Epithelial cell of esophagus (primary cell): ENCODE measurements around the gene ATP10A.

ENCODE experiments used
- DNase-seq: peaks from one replicate; pipeline ENCODE4 v3.0.0; 2010; ENCODE audit warnings: low read depth
- H3K4me3 ChIP-seq: 2 replicates; pipeline ENCODE4 v1.5.1; 2011; ENCODE audit warnings: mild to moderate bottlenecking, low read length, control low read depth
- TF ChIP-seq, protein P1 (sequence below): IDR thresholded peaks from 2 replicates; pipeline ENCODE4 v1.5.1; 2011; ENCODE audit warnings: low read depth, mild to moderate bottlenecking, low read length, control low read depth, inconsistent platforms; ENCODE audit not compliant: insufficient read depth; ENCODE audit errors: missing control alignments

ATP10A gene

DNA sequence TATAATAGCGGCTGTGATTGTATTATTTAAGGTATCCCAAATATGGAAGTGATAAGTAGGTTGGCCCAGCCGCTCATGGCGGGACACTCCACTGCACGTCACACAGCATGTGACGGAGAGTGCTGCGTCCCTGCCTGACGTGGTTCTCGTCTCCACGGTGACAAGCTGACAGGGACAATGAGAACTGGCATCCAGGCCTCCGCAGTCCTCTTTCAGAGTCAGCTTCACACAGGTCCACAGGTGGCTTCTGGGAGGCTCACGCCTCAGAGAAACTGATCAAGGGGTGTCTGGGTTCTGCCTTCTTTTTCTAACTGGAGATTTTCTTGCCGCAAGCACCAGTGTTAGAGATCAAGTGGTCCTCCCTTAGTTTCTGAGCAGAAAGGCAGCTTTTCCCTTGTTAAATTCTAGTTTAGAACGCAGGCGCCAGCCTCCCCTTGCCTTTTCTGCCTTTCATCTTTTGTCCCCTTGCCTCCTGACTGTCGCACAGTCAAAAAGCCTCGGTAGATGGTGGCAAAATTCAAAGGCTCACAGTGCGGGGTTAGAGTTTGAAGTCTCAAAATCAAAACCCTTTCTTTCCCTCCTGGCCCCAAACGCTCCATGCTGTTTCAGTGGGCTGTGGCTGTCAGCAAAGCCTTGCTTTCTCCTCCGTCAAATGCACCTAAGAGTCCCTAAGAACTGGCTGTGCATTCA, 120.9 kb downstream of the ATP10A start:
- no peak overlapping the region for H3K4me3 ChIP-seq
- DNase-seq, result no peak
- TF ChIP-seq, protein P1, sequence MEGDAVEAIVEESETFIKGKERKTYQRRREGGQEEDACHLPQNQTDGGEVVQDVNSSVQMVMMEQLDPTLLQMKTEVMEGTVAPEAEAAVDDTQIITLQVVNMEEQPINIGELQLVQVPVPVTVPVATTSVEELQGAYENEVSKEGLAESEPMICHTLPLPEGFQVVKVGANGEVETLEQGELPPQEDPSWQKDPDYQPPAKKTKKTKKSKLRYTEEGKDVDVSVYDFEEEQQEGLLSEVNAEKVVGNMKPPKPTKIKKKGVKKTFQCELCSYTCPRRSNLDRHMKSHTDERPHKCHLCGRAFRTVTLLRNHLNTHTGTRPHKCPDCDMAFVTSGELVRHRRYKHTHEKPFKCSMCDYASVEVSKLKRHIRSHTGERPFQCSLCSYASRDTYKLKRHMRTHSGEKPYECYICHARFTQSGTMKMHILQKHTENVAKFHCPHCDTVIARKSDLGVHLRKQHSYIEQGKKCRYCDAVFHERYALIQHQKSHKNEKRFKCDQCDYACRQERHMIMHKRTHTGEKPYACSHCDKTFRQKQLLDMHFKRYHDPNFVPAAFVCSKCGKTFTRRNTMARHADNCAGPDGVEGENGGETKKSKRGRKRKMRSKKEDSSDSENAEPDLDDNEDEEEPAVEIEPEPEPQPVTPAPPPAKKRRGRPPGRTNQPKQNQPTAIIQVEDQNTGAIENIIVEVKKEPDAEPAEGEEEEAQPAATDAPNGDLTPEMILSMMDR, result no peak

DNA sequence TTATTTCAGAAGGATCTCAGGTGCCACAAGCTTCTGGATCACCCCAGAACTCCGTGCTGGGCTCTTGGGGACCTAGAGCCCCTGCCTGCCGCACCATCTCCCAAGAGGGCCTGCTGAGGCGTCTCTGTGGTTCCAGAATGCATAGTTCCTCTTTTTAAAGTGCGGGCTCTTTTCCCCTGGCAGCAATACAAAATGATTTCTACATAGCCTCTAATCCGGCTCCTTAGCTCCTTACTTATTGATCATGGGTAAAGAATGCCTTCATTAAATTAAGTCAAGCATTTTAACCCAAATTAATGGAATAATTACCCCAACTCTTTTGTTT, 121.9 kb downstream of the ATP10A start:
- no peak for DNase-seq
- TF ChIP-seq, protein P1, result no peak
- no peak overlapping the region for H3K4me3 ChIP-seq

DNA sequence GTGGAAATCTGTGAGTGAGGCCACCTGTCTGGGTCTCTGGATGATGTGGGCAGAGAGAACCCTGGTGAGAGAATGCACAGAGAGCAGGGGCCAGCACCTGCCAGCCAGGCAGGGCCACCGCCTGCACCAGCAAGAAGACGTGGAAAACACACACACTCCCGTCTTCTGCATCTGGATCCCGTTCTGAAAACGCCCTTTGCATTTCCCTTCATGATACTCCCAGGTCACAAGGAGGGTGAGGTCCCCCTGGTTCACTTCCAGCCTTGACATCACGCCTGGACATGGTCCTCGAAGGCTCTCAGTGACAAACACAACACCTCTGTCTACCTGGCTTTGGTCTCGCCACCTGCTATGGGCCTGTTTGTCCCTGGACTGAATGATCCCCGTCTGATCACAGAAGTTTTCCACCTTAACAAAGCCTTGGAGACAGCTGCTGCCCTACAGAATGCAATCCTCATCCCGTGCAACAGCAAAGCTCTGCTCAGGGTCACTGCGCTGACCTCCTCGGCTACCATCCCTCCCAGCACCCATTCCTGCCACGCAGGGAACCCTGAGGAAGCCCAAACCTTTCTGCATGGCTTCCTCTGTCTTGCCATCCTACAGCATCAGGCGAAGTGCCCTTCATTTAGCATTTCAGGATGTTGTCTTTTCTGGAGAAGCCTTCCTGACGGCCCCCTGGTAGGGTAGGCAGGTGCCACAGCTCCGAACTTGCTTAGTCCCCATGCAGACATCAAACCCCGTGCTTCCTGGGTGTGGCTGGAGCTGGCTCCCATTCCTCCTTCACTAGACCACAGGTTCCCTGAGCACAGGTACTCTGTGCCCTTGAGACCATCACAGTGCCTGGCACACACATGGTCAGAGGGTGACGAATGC, 122.5 kb downstream of the ATP10A start:
- TF ChIP-seq, protein P1, result no peak
- H3K4me3 ChIP-seq, result no peak overlapping the region
- no peak for DNase-seq

DNA sequence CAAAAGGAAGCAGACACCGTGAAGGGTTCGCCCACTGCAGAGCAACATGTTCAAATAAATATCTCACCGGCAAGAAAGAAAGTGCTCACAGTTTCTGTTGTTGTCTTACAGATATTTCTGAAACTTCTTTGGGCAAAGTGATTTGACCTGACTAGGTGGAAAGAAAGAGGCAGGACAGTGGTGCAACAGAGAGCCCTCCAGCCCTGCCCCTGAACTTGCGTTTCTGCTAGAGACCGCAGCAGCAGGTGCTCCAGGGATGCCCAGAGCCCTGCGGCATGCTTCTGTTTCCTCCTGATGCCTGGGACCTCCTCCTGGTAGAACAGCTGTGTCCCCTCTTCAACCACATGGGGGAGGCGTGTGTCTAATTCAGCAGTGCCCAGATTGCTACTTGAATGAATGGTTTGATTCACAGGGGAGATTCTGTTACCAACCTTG, 123.4 kb downstream of the ATP10A start:
- no peak for DNase-seq

DNA sequence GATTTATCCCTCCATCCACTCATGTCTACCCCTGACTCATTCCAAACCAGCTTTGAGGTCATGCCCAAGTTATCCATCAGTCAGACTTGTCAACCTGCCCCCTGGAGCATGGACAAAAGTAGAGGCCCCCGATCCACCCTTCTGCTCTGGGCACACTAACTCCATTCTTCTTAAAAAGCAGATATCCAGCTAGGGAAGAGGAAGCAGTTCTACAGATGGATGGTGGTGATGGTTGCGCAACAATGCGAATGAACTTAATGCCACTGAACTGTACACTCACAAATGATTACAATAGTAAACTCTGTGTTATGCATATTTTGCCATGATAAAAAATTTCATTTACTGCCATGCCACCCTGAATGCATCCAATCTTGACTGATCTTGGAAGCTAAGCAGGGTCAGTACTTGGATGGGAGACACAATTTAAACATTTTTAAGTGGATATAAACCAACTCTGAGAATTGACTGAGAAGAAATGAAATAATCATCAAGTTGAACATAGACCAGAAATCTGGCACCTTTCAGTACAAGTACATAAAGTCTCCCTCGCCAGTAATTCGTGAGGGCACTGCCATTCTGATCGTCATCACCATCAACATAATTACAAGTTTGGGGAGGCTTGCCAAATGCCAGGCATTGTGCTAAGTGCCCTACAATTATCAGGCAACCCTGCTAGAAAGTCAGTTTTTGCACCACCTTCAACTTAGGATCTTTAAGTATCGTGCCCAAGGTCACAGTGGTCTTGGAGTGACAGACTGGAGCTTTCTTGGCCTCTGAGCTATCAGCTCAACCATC, 124.8 kb downstream of the ATP10A start:
- H3K4me3 ChIP-seq, result no peak overlapping the region
- TF ChIP-seq, protein P1, result no peak
- DNase-seq, result peak; percentile 2

More for the DNA sequence above, 123.4 kb downstream of the ATP10A start:
- TF ChIP-seq, protein P1, result no peak
- H3K4me3 ChIP-seq, result no peak overlapping the region

DNA sequence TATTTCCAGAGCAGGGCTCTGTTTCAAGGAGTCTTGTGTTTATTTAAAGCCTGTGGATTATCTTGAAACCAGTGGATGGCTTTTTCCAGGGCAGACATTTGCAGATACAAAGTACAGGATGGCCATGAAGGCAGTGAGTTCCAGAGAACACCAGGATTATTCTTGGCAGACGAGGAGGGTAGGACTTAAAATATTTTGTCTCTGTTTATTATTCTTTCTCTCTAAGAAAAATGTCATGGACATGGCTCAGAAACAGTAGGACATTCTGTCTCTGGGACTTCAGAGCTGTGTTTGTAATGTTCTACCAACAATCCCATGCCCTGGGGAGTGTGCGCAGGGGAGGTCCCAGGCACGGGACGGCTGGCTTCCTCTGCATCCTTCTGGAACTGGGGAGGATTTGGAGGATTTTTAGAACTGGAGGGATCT, 125.9 kb downstream of the ATP10A start:
- TF ChIP-seq, protein P1, result no peak
- no peak for DNase-seq

More for the DNA sequence above, 125.9 kb downstream of the ATP10A start:
- no peak overlapping the region for H3K4me3 ChIP-seq
